Vagina (tissue), 2 donors: ENCODE results near the gene ASIC3.

Source experiments
- POLR2A ChIP-seq, 2 donors: fragments of 450-650 bp; IDR thresholded peaks; one replicate each; pipeline ENCODE4 v1.6.1; 2017; ENCODE audit warnings: antibody characterized with exemption in 2 of 2, mild to moderate bottlenecking in 2 of 2, moderate library complexity in 2 of 2
- POLR2AphosphoS5 ChIP-seq, 2 donors: sonication (generic); formaldehyde crosslinking; IDR thresholded peaks; one replicate each; pipeline ENCODE4 v1.9.0; 2017; ENCODE audit warnings: antibody characterized with exemption in 2 of 2, mild to moderate bottlenecking in 2 of 2, low read depth in 1 of 2; ENCODE audit not compliant: insufficient read depth in 1 of 2
- TF ChIP-seq, protein P1 (sequence below), 3 experiments: fragments of 450-650 bp in 2 of 3; fragments of 200-600 bp in 1 of 3; sonication (generic) in 1 of 3; IDR thresholded peaks; one replicate each; pipeline ENCODE4 v1.5.1; 2017 to 2019; ENCODE audit warnings: antibody characterized with exemption in 3 of 3, mild to moderate bottlenecking in 2 of 3, moderate library complexity in 2 of 3

GRCh38 chr7:151006590-151007300 is 41.6 kb upstream of the ASIC3 start:
- TF ChIP-seq, protein P1, sequence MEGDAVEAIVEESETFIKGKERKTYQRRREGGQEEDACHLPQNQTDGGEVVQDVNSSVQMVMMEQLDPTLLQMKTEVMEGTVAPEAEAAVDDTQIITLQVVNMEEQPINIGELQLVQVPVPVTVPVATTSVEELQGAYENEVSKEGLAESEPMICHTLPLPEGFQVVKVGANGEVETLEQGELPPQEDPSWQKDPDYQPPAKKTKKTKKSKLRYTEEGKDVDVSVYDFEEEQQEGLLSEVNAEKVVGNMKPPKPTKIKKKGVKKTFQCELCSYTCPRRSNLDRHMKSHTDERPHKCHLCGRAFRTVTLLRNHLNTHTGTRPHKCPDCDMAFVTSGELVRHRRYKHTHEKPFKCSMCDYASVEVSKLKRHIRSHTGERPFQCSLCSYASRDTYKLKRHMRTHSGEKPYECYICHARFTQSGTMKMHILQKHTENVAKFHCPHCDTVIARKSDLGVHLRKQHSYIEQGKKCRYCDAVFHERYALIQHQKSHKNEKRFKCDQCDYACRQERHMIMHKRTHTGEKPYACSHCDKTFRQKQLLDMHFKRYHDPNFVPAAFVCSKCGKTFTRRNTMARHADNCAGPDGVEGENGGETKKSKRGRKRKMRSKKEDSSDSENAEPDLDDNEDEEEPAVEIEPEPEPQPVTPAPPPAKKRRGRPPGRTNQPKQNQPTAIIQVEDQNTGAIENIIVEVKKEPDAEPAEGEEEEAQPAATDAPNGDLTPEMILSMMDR (IDR thresholded peaks at IDR 0.05), result no peak
- TF ChIP-seq POLR2A (IDR thresholded peaks at IDR 0.05) (no peak), POLR2AphosphoS5 (IDR thresholded peaks at IDR 0.05; ENCODE audit: insufficient read depth in 1 of 2, low read depth in 1 of 2) (no peak)
